ENCODE measurements around the gene ELOVL2. TPM values are rescaled to one million over a fixed set of nuclear protein-coding genes. Genes with fewer than 3 reads are reported as not detected.

ELOVL2 gene
- total and polyA plus RNA-seq, 4 donors = 21.5 to 83.5 (median 44.3) TPM

DNA sequence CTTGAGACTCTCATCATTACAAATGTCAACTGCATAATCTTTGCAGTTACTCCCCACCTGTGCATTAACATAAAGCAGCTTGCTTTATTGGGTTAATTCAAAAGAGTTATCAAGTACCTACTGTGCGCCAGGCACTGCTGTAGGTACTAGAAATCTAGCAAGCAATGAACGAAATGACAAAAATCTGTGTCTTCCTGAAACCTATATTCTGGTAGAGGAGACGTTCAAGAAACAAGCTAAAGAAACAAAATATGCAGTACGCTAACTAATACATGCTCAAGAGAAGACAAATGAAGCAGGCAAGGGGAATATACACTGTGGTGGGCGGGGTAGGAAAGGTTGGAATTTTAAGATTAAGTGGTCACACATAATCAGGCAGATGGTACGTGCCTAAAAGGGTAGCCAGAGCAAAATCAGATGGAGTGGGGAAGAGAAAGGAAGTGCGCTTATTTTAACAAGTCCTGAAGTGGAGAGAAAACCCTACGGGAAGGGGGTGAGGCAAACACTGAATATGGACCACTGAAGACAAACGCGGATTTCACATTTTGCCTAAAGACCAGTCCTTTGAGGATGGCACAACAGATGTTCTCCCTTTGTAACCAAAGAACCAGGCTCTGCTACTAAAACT is 1.2 kb downstream of the ELOVL2 start:
- peak overlapping the region; percentile 61 for H3K4me3 ChIP-seq (ENCODE audit: low read depth, low read length)
- H3K36me3 ChIP-seq (ENCODE audit: control insufficient read depth, insufficient read depth, low read length) = no peaks in the 10 kb centered on the region
- H3K4me1 ChIP-seq (ENCODE audit: control insufficient read depth, insufficient read depth, low read length) = peaks cover 8% of the 10 kb centered on the region
- H3K27me3 ChIP-seq (ENCODE audit: control insufficient read depth, insufficient read depth, low read length) = peaks cover 6% of the 10 kb centered on the region
- no peak for DNase-seq (ENCODE audit: low read depth in 4 of 6, low spot score in 6 of 6)
- peaks cover 2% of the 10 kb centered on the region for H3K9me3 ChIP-seq (ENCODE audit: control insufficient read depth, insufficient read depth, low read length)
- 29% methylated on average over 10 of the region's 10 CpGs for WGBS (ENCODE audit: insufficient coverage)
- H3K27ac ChIP-seq (ENCODE audit: low read depth, low read length) = peak overlapping the region; percentile 60

DNA sequence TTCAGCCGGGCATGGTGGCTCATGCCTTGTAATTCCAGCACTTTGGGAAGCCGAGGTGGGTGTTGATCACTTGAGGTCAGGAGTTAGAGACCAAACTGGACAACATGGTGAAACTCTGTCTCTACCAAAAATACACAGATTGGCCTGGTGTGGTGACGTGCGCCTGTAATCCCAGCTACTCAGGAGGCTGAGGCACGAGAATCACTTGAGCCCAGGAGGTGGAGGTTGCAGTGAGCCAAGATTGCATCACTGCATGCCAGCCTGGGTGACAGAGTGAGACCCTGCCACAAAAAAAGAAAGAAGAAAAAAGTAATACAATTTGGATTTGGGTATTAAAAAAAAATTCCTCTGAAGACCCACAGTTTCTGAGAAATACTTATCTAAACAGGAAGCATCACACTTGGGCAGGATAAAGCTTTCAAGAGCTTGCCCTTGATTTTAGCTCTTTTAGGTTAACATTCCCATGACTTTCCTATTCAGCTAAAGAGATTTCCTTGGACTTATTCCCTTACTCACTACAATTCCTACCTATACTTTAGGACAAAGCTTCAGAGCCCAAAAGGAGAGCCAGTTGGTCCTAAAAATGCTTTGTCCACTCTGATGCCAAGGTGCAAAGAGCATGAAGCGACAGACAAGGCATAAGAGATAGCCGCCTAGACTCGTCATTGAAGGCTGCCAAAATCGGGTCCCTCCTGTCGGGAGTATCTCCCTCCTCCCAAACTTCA is 1.9 kb downstream of the ELOVL2 start:
- H3K4me3 ChIP-seq (ENCODE audit: low read depth, low read length) = peak overlapping the region; percentile 61

DNA sequence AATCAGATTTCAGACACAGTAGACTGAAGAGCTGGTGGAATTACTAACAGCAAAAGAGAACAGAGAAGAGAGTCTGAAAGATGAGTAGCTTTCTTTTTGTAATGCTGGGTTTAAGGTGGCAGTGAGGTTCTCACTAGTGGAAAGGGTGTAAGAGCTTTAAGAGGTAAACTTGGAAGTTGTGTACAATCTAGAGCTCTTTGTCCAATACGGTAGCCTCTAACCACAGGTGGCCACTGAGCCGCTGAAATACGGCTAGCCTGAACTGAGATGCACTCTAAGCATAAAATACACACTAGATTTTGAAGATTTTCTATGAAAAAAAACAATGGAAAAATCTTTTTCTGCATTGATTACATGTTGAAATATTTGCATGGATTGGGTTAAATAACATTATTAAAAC is 4.0 kb downstream of the ELOVL2 start:
- no peak for DNase-seq (ENCODE audit: low read depth in 4 of 6, low spot score in 6 of 6)
- Histone ChIP-seq H3K27ac (ENCODE audit: low read depth, low read length) (no peak overlapping the region), H3K4me3 (ENCODE audit: low read depth, low read length) (no peak overlapping the region), H3K9me3 (ENCODE audit: control insufficient read depth, insufficient read depth, low read length) (peaks cover 2% of the 10 kb centered on the region), H3K36me3 (ENCODE audit: control insufficient read depth, insufficient read depth, low read length) (no peaks in the 10 kb centered on the region), H3K27me3 (ENCODE audit: control insufficient read depth, insufficient read depth, low read length) (peaks cover 4% of the 10 kb centered on the region), H3K4me1 (ENCODE audit: control insufficient read depth, insufficient read depth, low read length) (peaks cover 11% of the 10 kb centered on the region)
- no CpG with 5 or more reads among the region's 3 CpGs for WGBS (ENCODE audit: insufficient coverage)

More for the DNA sequence above, 1.9 kb downstream of the ELOVL2 start:
- Histone ChIP-seq H3K9me3 (ENCODE audit: control insufficient read depth, insufficient read depth, low read length) (peaks cover 2% of the 10 kb centered on the region), H3K27me3 (ENCODE audit: control insufficient read depth, insufficient read depth, low read length) (peaks cover 6% of the 10 kb centered on the region), H3K4me1 (ENCODE audit: control insufficient read depth, insufficient read depth, low read length) (peaks cover 8% of the 10 kb centered on the region), H3K27ac (ENCODE audit: low read depth, low read length) (no peak overlapping the region), H3K36me3 (ENCODE audit: control insufficient read depth, insufficient read depth, low read length) (no peaks in the 10 kb centered on the region)
- DNase-seq (ENCODE audit: low read depth in 4 of 6, low spot score in 6 of 6) = peak in 1 of 6 donors; percentile 24
- WGBS (ENCODE audit: insufficient coverage) = 36% methylated on average over 6 of the region's 10 CpGs

DNA sequence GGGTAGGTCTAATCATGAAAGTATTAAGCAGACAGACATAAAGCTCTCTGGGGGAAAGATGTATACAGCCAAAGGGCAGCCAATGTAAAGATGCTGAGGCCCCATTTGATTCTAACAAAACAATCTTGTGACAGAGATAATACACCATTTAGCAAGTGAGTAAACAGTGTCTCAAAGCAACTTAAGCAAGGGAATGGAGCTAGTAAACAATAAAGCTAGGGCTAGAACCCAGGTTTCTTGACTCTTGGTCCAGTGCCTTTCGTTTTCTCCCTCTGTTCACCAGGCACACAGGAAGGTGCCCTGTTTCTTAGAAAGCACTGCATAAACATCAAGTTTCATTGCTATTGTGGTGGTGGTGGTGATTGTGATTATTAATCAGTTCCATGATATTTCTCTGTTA is 5.1 kb downstream of the ELOVL2 start:
- H3K27ac ChIP-seq (ENCODE audit: low read depth, low read length) = no peak overlapping the region
- no CpG with 5 or more reads among the region's 1 CpG for WGBS (ENCODE audit: insufficient coverage)
- no peak overlapping the region for H3K4me3 ChIP-seq (ENCODE audit: low read depth, low read length)
- no peaks in the 10 kb centered on the region for H3K9me3 ChIP-seq (ENCODE audit: control insufficient read depth, insufficient read depth, low read length)
- H3K4me1 ChIP-seq (ENCODE audit: control insufficient read depth, insufficient read depth, low read length) = peaks cover 4% of the 10 kb centered on the region
- peaks cover 2% of the 10 kb centered on the region for H3K27me3 ChIP-seq (ENCODE audit: control insufficient read depth, insufficient read depth, low read length)
- no peak for DNase-seq (ENCODE audit: low read depth in 4 of 6, low spot score in 6 of 6)
- H3K36me3 ChIP-seq (ENCODE audit: control insufficient read depth, insufficient read depth, low read length) = no peaks in the 10 kb centered on the region

DNA sequence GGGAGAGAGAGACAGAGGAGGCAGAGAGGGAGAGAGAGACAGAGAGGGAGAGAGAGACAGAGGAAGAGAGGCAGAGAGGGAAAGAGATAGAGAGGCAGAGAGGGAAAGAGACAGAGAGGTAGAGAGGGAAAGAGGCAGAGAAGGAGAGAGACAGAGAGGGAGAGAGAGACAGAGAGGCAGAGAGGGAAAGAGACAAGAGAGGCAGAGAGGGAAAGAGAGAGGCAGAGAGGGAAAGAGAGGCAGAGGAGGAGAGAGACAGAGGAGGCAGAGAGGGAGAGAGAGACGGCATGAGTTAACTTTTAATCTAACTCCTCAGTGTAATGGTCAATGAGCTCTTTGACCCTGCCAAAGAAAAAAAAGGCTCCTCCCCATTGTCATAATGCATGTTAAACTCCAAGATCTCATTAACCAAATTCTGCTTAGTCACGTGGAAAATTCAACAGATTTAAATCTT is 7.1 kb downstream of the ELOVL2 start:
- Histone ChIP-seq H3K4me3 (ENCODE audit: low read depth, low read length) (no peak overlapping the region), H3K9me3 (ENCODE audit: control insufficient read depth, insufficient read depth, low read length) (no peaks in the 10 kb centered on the region), H3K27ac (ENCODE audit: low read depth, low read length) (no peak overlapping the region), H3K36me3 (ENCODE audit: control insufficient read depth, insufficient read depth, low read length) (no peaks in the 10 kb centered on the region), H3K4me1 (ENCODE audit: control insufficient read depth, insufficient read depth, low read length) (peaks cover 4% of the 10 kb centered on the region), H3K27me3 (ENCODE audit: control insufficient read depth, insufficient read depth, low read length) (no peaks in the 10 kb centered on the region)
- no peak for DNase-seq (ENCODE audit: low read depth in 4 of 6, low spot score in 6 of 6)
- no CpG with 5 or more reads among the region's 2 CpGs for WGBS (ENCODE audit: insufficient coverage)

DNA sequence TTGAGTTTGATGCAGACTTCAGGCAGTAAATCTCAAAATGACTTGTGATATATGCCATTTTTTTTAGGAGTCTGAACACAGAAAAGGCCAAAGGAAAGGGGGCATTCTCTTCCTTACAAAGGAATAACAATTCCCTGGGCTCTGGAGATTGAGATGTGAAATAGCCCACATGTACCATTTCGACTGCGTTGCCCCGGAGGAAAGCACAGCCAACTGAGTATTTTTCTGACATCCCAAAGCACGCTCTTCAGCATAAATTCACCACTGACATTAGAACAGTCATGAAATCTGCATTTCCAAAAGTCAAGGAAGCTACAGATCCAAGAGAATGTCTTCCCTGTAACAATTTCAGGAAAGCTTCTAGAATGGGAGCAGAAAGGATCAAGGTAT is 7.8 kb downstream of the ELOVL2 start:
- no peaks in the 10 kb centered on the region for H3K9me3 ChIP-seq (ENCODE audit: control insufficient read depth, insufficient read depth, low read length)
- no peak overlapping the region for H3K4me3 ChIP-seq (ENCODE audit: low read depth, low read length)
- WGBS (ENCODE audit: insufficient coverage) = 27% methylated on average over 4 of the region's 4 CpGs
- no peaks in the 10 kb centered on the region for H3K27me3 ChIP-seq (ENCODE audit: control insufficient read depth, insufficient read depth, low read length)
- no peak overlapping the region for H3K27ac ChIP-seq (ENCODE audit: low read depth, low read length)
- H3K36me3 ChIP-seq (ENCODE audit: control insufficient read depth, insufficient read depth, low read length) = no peaks in the 10 kb centered on the region
- DNase-seq (ENCODE audit: low read depth in 4 of 6, low spot score in 6 of 6) = peak in 1 of 6 donors; percentile 65
- peaks cover 4% of the 10 kb centered on the region for H3K4me1 ChIP-seq (ENCODE audit: control insufficient read depth, insufficient read depth, low read length)

DNA sequence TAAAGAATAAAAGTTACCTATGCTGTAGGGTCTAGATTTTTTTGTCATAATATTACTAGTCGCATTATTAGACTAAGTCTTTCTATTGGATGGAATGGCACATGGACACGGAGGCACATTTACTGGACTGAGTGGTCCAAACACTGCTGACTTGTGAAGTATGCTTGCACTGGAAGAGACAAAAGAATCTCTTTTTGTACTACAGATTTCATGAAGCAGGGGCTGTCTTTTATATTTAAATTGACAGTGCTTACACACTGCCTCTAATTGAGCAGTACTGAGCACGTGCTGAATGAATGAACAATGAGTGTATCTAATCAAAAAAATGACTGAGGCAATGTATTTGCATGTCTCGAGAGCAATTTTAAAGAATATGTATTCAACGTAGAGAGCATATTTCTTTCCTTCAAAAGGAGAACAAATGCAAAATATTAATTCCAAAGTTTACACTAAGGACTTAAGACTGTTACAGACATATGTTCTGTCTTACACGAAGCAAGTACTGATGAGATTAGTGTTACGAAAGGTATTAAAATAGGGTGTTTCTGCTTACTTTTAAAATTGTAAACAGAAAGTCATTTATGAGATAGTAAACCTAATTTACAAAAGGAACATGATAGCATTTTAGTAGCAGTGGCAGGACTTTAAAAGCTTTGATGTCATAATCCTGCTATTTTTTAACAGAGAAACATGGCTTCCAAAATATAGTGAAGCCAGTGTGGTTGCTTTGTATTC is 8.3 kb downstream of the ELOVL2 start:
- H3K36me3 ChIP-seq (ENCODE audit: control insufficient read depth, insufficient read depth, low read length) = no peaks in the 10 kb centered on the region
- H3K9me3 ChIP-seq (ENCODE audit: control insufficient read depth, insufficient read depth, low read length) = no peaks in the 10 kb centered on the region
- peak in 2 of 6 donors; percentile 46 to 66 for DNase-seq (ENCODE audit: low read depth in 4 of 6, low spot score in 6 of 6)
- H3K4me1 ChIP-seq (ENCODE audit: control insufficient read depth, insufficient read depth, low read length) = peaks cover 4% of the 10 kb centered on the region
- H3K27me3 ChIP-seq (ENCODE audit: control insufficient read depth, insufficient read depth, low read length) = no peaks in the 10 kb centered on the region
- H3K27ac ChIP-seq (ENCODE audit: low read depth, low read length) = no peak overlapping the region
- no peak overlapping the region for H3K4me3 ChIP-seq (ENCODE audit: low read depth, low read length)
- 20% methylated on average over 1 of the region's 7 CpGs for WGBS (ENCODE audit: insufficient coverage)

DNA sequence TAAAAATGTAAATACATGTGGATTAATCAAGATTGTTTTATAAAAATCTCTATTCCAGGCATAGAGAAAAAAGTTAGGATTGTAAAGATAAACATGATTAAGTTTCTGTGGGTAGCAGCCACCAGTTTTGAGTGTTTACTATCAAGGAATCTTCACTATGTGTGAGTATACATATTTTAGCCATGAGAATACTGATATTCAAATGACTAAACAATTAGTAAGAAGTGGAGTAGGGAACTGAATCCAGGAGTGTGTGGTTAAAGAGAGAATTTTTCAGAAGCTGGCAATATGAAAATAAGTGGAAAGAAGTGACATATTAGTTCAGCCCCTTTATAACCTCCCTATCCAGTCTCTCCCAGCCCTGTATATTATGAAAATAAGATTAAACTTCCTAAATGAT is 10.3 kb downstream of the ELOVL2 start:
- DNase-seq (ENCODE audit: low read depth in 4 of 6, low spot score in 6 of 6) = no peak
- H3K4me3 ChIP-seq (ENCODE audit: low read depth, low read length) = no peak overlapping the region
- H3K27ac ChIP-seq (ENCODE audit: low read depth, low read length) = no peak overlapping the region
- H3K36me3 ChIP-seq (ENCODE audit: control insufficient read depth, insufficient read depth, low read length) = no peaks in the 10 kb centered on the region
- no peaks in the 10 kb centered on the region for H3K27me3 ChIP-seq (ENCODE audit: control insufficient read depth, insufficient read depth, low read length)
- no peaks in the 10 kb centered on the region for H3K9me3 ChIP-seq (ENCODE audit: control insufficient read depth, insufficient read depth, low read length)
- H3K4me1 ChIP-seq (ENCODE audit: control insufficient read depth, insufficient read depth, low read length) = peaks cover 4% of the 10 kb centered on the region

DNA sequence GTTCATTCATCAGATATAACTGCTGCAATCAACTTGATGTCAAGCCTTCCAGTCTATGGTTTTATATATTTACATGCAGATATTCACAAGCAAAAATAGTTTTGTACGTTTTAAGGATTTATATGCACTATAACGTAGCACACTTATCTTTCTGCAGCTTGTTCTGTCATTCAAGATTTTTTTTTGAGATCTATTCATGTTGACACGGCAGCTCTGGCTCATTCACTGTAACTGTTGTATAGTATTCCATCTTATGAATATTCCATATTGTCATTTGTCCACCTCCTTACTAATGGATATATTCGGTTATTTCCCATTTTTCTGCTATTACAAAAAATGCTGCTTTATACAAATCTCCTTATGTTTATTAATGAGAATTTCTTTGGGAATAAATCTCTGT is 13.2 kb downstream of the ELOVL2 start:
- Histone ChIP-seq H3K4me3 (ENCODE audit: low read depth, low read length) (no peak overlapping the region), H3K4me1 (ENCODE audit: control insufficient read depth, insufficient read depth, low read length) (peaks cover 5% of the 10 kb centered on the region), H3K27ac (ENCODE audit: low read depth, low read length) (no peak overlapping the region), H3K9me3 (ENCODE audit: control insufficient read depth, insufficient read depth, low read length) (no peaks in the 10 kb centered on the region), H3K27me3 (ENCODE audit: control insufficient read depth, insufficient read depth, low read length) (peaks cover 5% of the 10 kb centered on the region), H3K36me3 (ENCODE audit: control insufficient read depth, insufficient read depth, low read length) (no peaks in the 10 kb centered on the region)
- DNase-seq (ENCODE audit: low read depth in 4 of 6, low spot score in 6 of 6) = no peak
- WGBS (ENCODE audit: insufficient coverage) = no CpG with 5 or more reads among the region's 4 CpGs
